GM12865 (cell line): ENCODE measurements around the gene PRSS1.
A peak's percentile ranks its signal among the peaks of the same experiment; 100 is the strongest.
"Not testable (repeated sequence)": the region's sequence is repeated elsewhere in the genome, so short reads cannot be mapped to it uniquely, and the experiment has no call there.

Source experiments
- DNase-seq: peaks from one replicate; pipeline ENCODE4 v3.0.0; 2010; ENCODE audit warnings: low read depth
- H3K4me3 ChIP-seq: 2 replicates; pipeline ENCODE4 v1.5.1; 2011; ENCODE audit warnings: mild to moderate bottlenecking, low read depth, low read length, control low read depth
- CTCF ChIP-seq: IDR thresholded peaks from 2 replicates; pipeline ENCODE4 v1.5.1; 2011; ENCODE audit warnings: low read length, control low read depth, low read depth, inconsistent platforms; ENCODE audit not compliant: insufficient read depth; ENCODE audit errors: missing control alignments

PRSS1 gene

GRCh38 chr7:142749218-142749993 is at the start of gene PRSS1:
PRSS1 (plus strand) TSS chr7:142749472; CDS start chr7:142749485, 13 bp downstream.
- no peak for DNase-seq
- TF ChIP-seq CTCF, result no peak
- no peak within 1 kb of the TSS for H3K4me3 ChIP-seq

- H3K4me3 ChIP-seq, DNase-seq: not testable (repeated sequence)
These were observed 48.3 kb upstream of the PRSS1 start for GRCh38 chr7:142700935-142701334.

GRCh38 chr7:142703655-142704305 is 45.5 kb upstream of the PRSS1 start:
- DNase-seq, result no peak
- no peak for TF ChIP-seq CTCF
- H3K4me3 ChIP-seq, result no peak overlapping the region

- DNase-seq, H3K4me3 ChIP-seq: not testable (repeated sequence)
These were observed 40.5 kb upstream of the PRSS1 start for GRCh38 chr7:142708726-142709125.

- no peak for DNase-seq
- no peak for TF ChIP-seq CTCF
- H3K4me3 ChIP-seq, result no peak overlapping the region
These were observed 39.4 kb upstream of the PRSS1 start for GRCh38 chr7:142709921-142710320.

GRCh38 chr7:142711196-142711595 is 38.1 kb upstream of the PRSS1 start:
- no peak for DNase-seq
- no peak overlapping the region for H3K4me3 ChIP-seq
- TF ChIP-seq CTCF, result no peak

- H3K4me3 ChIP-seq, result no peak overlapping the region
- peak; percentile 35 for DNase-seq
- peak; percentile 52 for TF ChIP-seq CTCF
These were observed 37.3 kb upstream of the PRSS1 start for GRCh38 chr7:142711746-142712616.

GRCh38 chr7:142712617-142712957 is 36.7 kb upstream of the PRSS1 start:
- no peak for DNase-seq
- H3K4me3 ChIP-seq, result no peak overlapping the region
- TF ChIP-seq CTCF, result no peak
